GM23338 (cell line): ENCODE results near the gene CEMIP2. TPM values are rescaled to one million over a fixed set of nuclear protein-coding genes. Genes with fewer than 3 reads are reported as not detected.

Source experiments
- ATAC-seq: fragments of 200-7000 bp; cut with Tn5 transposase; 3 replicates; pipeline ENCODE4 v1.9.1; 2020
- DNase-seq: peaks from one replicate; pipeline ENCODE4 v3.0.0-alpha.2; 2015; ENCODE audit warnings: low spot score
- H2AFZ ChIP-seq: fragments of 200-600 bp; sonication (generic); 2 replicates; pipeline ENCODE4 v1.8.0; 2016; ENCODE audit warnings: antibody characterized with exemption, mild to moderate bottlenecking, moderate library complexity
- H3F3A ChIP-seq: fragments of 200-600 bp; sonication (generic); replicated peaks from 2 replicates; pipeline ENCODE4 v1.8.0; 2017; ENCODE audit warnings: antibody characterized with exemption, mixed run types, low read depth
- H3K27ac ChIP-seq: fragments of 200-600 bp; sonication (generic); 2 replicates; pipeline ENCODE4 v1.6.1; 2016; ENCODE audit warnings: low read depth
- H3K27me3 ChIP-seq: fragments of 200-600 bp; sonication (generic); 2 replicates; pipeline ENCODE4 v1.8.0; 2016; ENCODE audit warnings: mild to moderate bottlenecking, mixed run types, moderate library complexity; ENCODE audit not compliant: insufficient read depth
- H3K36me3 ChIP-seq: fragments of 200-600 bp; sonication (generic); 2 replicates; pipeline ENCODE4 v1.8.0; 2016; ENCODE audit warnings: mild to moderate bottlenecking; ENCODE audit not compliant: insufficient read depth
- H3K4me1 ChIP-seq: fragments of 200-600 bp; sonication (generic); 2 replicates; pipeline ENCODE4 v1.8.0; 2016; ENCODE audit warnings: mild to moderate bottlenecking, moderate library complexity; ENCODE audit not compliant: insufficient read depth
- H3K4me2 ChIP-seq: fragments of 200-600 bp; sonication (generic); 2 replicates; pipeline ENCODE4 v1.7.1; 2017; ENCODE audit warnings: mixed run types
- H3K4me3 ChIP-seq: fragments of 200-600 bp; sonication (generic); 2 replicates; pipeline ENCODE4 v1.6.1; 2016; ENCODE audit warnings: mixed run types
- H3K79me2 ChIP-seq: fragments of 200-600 bp; sonication (generic); replicated peaks from 2 replicates; pipeline ENCODE4 v1.8.0; 2017; ENCODE audit warnings: mild to moderate bottlenecking; ENCODE audit not compliant: insufficient read depth
- H3K9me2 ChIP-seq: fragments of 200-600 bp; sonication (generic); 2 replicates; pipeline ENCODE4 v1.8.0; 2017; ENCODE audit not compliant: insufficient read depth
- H4K20me1 ChIP-seq: fragments of 200-600 bp; sonication (generic); replicated peaks from 2 replicates; pipeline ENCODE4 v1.8.0; 2017; ENCODE audit warnings: mild to moderate bottlenecking; ENCODE audit not compliant: insufficient read depth
- H3K27ac Mint-ChIP-seq: 2 replicates; pipeline ENCODE4 v1.8.0; 2020; ENCODE audit warnings: inconsistent platforms, mild to moderate bottlenecking, moderate library complexity, mixed read lengths
- H3K27me3 Mint-ChIP-seq: 3 replicates; pipeline ENCODE4 v1.8.0; 2022; ENCODE audit warnings: low read depth, mild to moderate bottlenecking, moderate library complexity, mixed read lengths, inconsistent platforms; ENCODE audit not compliant: insufficient read depth, poor library complexity
- H3K36me3 Mint-ChIP-seq: 3 replicates; pipeline ENCODE4 v1.8.0; 2021; ENCODE audit warnings: low read depth, mild to moderate bottlenecking, inconsistent platforms, moderate library complexity, mixed read lengths
- H3K4me1 Mint-ChIP-seq: 3 replicates; pipeline ENCODE4 v1.8.0; 2020; ENCODE audit warnings: mild to moderate bottlenecking, inconsistent platforms, mixed read lengths
- H3K4me3 Mint-ChIP-seq: 3 replicates; pipeline ENCODE4 v1.8.0; 2021; ENCODE audit warnings: moderate library complexity, mild to moderate bottlenecking, inconsistent platforms, mixed read lengths
- H3K9me3 Mint-ChIP-seq: 3 replicates; pipeline ENCODE4 v1.8.0; 2020; ENCODE audit warnings: moderate library complexity, mild to moderate bottlenecking, inconsistent platforms, mixed read lengths
- CREB1 ChIP-seq: fragments of 250-450 bp; sonication (Bioruptor Pico); IDR thresholded peaks from 2 replicates; pipeline ENCODE4 v1.5.0; 2020; ENCODE audit warnings: low read depth, mild to moderate bottlenecking, moderate library complexity
- EZH2 ChIP-seq: fragments of 200-600 bp; sonication (generic); IDR thresholded peaks from one replicate; pipeline ENCODE4 v1.8.0; 2017; ENCODE audit warnings: antibody characterized with exemption, mild to moderate bottlenecking, low read depth; ENCODE audit not compliant: unreplicated experiment
- EZH2phosphoT487 ChIP-seq: fragments of 200-600 bp; sonication (generic); IDR thresholded peaks from one replicate; pipeline ENCODE4 v1.8.1; 2018; ENCODE audit warnings: antibody characterized with exemption; ENCODE audit not compliant: unreplicated experiment
- JUNB ChIP-seq: IDR thresholded peaks from one replicate; pipeline ENCODE4 v1.6.1; 2016; ENCODE audit warnings: antibody characterized with exemption; ENCODE audit not compliant: unreplicated experiment
- NANOG ChIP-seq: IDR thresholded peaks from 2 replicates; pipeline ENCODE4 v1.6.1; 2016; ENCODE audit warnings: antibody characterized with exemption, borderline replicate concordance
- STAT1 ChIP-seq: IDR thresholded peaks from one replicate; pipeline ENCODE4 v1.6.1; 2016; ENCODE audit warnings: antibody characterized with exemption; ENCODE audit not compliant: unreplicated experiment
- ZNF114 ChIP-seq: fragments of 250-450 bp; sonication (Bioruptor Pico); IDR thresholded peaks from 2 replicates; pipeline ENCODE4 v1.5.0; 2020; ENCODE audit warnings: mild to moderate bottlenecking, moderate library complexity
- ZNF331 ChIP-seq: fragments of 250-450 bp; sonication (Bioruptor Pico); IDR thresholded peaks from 2 replicates; pipeline ENCODE4 v1.5.0; 2020; ENCODE audit warnings: low read depth, mild to moderate bottlenecking, moderate library complexity
- long read RNA-seq: library from polyadenylated mRNA; unstranded; transcript quantifications from one replicate; pipeline ENCODE4 v2.0.0, GENCODE V29; 2020; ENCODE audit not compliant: unreplicated experiment
- polyA plus RNA-seq: library from polyadenylated mRNA; unstranded; fragments of >200 nt; fragmentation: Nextera tagmentation; extraction: Ambion mirVana; gene quantifications from 2 replicates; pipeline ENCODE4 v1.2.1, GENCODE V29; 2016
- total RNA-seq: library from RNA; depleted of rRNA; stranded (reverse); fragments of >200 nt; shearing (Covaris generic); gene quantifications from 2 replicates; pipeline ENCODE4 v1.2.3, GENCODE V29; 2014; rRNA removed
- TF ChIP-seq, protein P1 (sequence below): IDR thresholded peaks from one replicate; pipeline ENCODE4 v1.6.1; 2018; ENCODE audit warnings: antibody characterized with exemption; ENCODE audit not compliant: unreplicated experiment
- TF ChIP-seq, protein P2 (sequence below): IDR thresholded peaks from 2 replicates; pipeline ENCODE4 v1.6.1; 2016; ENCODE audit warnings: antibody characterized with exemption
- TF ChIP-seq, protein P3 (sequence below), 2 experiments: fragments of 200-600 bp in 1 of 2; sonication (generic) in 1 of 2; conservative IDR thresholded peaks; 2 replicates each; pipeline versions ENCODE4 v1.5.1 to v1.6.1; 2016 to 2017; ENCODE audit warnings: antibody characterized with exemption in 2 of 2, low read depth in 2 of 2, mild to moderate bottlenecking in 2 of 2, moderate library complexity in 1 of 2

Gene CEMIP2, protein sequence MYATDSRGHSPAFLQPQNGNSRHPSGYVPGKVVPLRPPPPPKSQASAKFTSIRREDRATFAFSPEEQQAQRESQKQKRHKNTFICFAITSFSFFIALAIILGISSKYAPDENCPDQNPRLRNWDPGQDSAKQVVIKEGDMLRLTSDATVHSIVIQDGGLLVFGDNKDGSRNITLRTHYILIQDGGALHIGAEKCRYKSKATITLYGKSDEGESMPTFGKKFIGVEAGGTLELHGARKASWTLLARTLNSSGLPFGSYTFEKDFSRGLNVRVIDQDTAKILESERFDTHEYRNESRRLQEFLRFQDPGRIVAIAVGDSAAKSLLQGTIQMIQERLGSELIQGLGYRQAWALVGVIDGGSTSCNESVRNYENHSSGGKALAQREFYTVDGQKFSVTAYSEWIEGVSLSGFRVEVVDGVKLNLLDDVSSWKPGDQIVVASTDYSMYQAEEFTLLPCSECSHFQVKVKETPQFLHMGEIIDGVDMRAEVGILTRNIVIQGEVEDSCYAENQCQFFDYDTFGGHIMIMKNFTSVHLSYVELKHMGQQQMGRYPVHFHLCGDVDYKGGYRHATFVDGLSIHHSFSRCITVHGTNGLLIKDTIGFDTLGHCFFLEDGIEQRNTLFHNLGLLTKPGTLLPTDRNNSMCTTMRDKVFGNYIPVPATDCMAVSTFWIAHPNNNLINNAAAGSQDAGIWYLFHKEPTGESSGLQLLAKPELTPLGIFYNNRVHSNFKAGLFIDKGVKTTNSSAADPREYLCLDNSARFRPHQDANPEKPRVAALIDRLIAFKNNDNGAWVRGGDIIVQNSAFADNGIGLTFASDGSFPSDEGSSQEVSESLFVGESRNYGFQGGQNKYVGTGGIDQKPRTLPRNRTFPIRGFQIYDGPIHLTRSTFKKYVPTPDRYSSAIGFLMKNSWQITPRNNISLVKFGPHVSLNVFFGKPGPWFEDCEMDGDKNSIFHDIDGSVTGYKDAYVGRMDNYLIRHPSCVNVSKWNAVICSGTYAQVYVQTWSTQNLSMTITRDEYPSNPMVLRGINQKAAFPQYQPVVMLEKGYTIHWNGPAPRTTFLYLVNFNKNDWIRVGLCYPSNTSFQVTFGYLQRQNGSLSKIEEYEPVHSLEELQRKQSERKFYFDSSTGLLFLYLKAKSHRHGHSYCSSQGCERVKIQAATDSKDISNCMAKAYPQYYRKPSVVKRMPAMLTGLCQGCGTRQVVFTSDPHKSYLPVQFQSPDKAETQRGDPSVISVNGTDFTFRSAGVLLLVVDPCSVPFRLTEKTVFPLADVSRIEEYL (N-terminal part only)
- total RNA-seq (70.4 and 76.7 TPM in 2 replicates), polyA plus RNA-seq (23.0 and 23.8 TPM in 2 replicates)
- long read RNA-seq, partial matches to known transcripts: 0 of 3 reads
- long read RNA-seq, other reads (novel, unspliced or antisense): 2 of 3 reads

DNA sequence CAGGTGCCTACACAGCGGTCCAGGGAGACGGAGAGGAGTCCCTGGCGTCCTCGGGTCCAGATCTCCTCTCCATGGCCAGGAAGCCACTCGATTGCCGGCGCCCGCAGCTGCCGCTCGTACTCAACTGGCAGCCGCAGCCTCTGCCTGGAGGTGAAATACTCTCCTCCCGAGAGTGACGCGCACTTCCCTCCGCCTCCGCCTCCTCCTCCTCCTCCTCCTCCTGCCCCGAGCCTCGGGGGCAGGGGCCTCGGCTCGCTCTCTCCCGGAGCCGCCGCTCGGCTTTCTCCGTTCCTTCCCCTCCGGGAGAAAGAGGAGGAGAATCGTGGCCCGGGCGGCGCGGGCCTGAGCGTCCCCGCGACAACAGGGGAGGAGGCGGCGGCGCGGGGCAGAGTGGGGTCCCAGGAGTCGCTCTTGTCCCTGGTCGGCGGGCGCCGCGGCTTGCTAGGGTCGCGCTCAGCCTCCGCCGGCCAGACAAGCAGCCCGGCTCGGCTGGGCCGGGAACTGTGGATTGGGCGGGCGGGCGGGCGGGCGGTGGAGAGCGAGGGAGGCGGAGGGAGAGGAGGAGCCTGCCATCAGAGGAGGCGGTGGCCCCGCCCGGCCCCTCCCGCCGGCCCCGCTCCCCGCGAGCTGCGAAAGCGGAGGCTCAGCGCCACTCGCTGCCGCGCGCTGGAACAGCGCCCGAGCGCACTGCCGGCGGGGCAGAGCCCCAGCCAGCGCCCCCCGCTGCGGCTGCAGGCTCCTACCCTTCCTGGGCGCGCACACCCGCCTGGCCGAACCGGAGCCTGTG is at the start of gene CEMIP2:
Gene CEMIP2, minus strand, starts transcription at position 126 of the 787 bp plus-strand sequence. CDS start 18,140 bp downstream, outside the sequence.
- Histone ChIP-seq H3K27me3 (peaks cover 4% of the 10 kb centered on the region; the same call in 1 of the 2 replicates), H3K79me2 (peaks cover 45% of the 10 kb centered on the region), H3K4me2 (peak within 1 kb of the TSS; percentile 99), H3K27ac (peak within 1 kb of the TSS; percentile 92), H3K4me1 (peaks cover 46% of the 10 kb centered on the region), H3F3A (peaks cover 14% of the 10 kb centered on the region; the same call in 1 of the 2 replicates), H3K4me3 (peak within 1 kb of the TSS; percentile 92), H2AFZ (peak within 1 kb of the TSS; percentile 86), H3K9me2 (no peaks in the 10 kb centered on the region), H4K20me1 (peaks cover 29% of the 10 kb centered on the region), H3K36me3 (no peaks in the 10 kb centered on the region)
- H3K4me3 Mint-ChIP-seq: peak within 1 kb of the TSS; percentile 92
- H3K4me1 Mint-ChIP-seq: peaks cover 37% of the 10 kb centered on the region
- peaks cover 15% of the 10 kb centered on the region for H3K27me3 Mint-ChIP-seq
- peak; percentile 77 for ATAC-seq
- H3K36me3 Mint-ChIP-seq: no peaks in the 10 kb centered on the region
- DNase-seq: peak; percentile 90
- H3K27ac Mint-ChIP-seq: peak within 1 kb of the TSS; percentile 60
- no peaks in the 10 kb centered on the region for H3K9me3 Mint-ChIP-seq
- TF ChIP-seq ZNF331 (CRISPR knock-in tag): no peak
- TF ChIP-seq, protein P1, sequence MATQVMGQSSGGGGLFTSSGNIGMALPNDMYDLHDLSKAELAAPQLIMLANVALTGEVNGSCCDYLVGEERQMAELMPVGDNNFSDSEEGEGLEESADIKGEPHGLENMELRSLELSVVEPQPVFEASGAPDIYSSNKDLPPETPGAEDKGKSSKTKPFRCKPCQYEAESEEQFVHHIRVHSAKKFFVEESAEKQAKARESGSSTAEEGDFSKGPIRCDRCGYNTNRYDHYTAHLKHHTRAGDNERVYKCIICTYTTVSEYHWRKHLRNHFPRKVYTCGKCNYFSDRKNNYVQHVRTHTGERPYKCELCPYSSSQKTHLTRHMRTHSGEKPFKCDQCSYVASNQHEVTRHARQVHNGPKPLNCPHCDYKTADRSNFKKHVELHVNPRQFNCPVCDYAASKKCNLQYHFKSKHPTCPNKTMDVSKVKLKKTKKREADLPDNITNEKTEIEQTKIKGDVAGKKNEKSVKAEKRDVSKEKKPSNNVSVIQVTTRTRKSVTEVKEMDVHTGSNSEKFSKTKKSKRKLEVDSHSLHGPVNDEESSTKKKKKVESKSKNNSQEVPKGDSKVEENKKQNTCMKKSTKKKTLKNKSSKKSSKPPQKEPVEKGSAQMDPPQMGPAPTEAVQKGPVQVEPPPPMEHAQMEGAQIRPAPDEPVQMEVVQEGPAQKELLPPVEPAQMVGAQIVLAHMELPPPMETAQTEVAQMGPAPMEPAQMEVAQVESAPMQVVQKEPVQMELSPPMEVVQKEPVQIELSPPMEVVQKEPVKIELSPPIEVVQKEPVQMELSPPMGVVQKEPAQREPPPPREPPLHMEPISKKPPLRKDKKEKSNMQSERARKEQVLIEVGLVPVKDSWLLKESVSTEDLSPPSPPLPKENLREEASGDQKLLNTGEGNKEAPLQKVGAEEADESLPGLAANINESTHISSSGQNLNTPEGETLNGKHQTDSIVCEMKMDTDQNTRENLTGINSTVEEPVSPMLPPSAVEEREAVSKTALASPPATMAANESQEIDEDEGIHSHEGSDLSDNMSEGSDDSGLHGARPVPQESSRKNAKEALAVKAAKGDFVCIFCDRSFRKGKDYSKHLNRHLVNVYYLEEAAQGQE: no peak
- no peak for TF ChIP-seq EZH2
- TF ChIP-seq EZH2phosphoT487: no peak
- TF ChIP-seq, protein P2, sequence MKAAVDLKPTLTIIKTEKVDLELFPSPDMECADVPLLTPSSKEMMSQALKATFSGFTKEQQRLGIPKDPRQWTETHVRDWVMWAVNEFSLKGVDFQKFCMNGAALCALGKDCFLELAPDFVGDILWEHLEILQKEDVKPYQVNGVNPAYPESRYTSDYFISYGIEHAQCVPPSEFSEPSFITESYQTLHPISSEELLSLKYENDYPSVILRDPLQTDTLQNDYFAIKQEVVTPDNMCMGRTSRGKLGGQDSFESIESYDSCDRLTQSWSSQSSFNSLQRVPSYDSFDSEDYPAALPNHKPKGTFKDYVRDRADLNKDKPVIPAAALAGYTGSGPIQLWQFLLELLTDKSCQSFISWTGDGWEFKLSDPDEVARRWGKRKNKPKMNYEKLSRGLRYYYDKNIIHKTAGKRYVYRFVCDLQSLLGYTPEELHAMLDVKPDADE: no peak; the same call in 1 of the 2 replicates
- no peak for TF ChIP-seq STAT1
- no peak for TF ChIP-seq NANOG
- no peak for TF ChIP-seq ZNF114
- TF ChIP-seq, protein P3, sequence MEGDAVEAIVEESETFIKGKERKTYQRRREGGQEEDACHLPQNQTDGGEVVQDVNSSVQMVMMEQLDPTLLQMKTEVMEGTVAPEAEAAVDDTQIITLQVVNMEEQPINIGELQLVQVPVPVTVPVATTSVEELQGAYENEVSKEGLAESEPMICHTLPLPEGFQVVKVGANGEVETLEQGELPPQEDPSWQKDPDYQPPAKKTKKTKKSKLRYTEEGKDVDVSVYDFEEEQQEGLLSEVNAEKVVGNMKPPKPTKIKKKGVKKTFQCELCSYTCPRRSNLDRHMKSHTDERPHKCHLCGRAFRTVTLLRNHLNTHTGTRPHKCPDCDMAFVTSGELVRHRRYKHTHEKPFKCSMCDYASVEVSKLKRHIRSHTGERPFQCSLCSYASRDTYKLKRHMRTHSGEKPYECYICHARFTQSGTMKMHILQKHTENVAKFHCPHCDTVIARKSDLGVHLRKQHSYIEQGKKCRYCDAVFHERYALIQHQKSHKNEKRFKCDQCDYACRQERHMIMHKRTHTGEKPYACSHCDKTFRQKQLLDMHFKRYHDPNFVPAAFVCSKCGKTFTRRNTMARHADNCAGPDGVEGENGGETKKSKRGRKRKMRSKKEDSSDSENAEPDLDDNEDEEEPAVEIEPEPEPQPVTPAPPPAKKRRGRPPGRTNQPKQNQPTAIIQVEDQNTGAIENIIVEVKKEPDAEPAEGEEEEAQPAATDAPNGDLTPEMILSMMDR (conservative IDR thresholded peaks at IDR 0.05; ENCODE audit: low read depth in 2 of 2): peak in 1 of 2 experiments; percentile 77; a peak in 2 of 4 replicates
- TF ChIP-seq JUNB: no peak
- peak; percentile 61; the same call in 1 of the 2 replicates for TF ChIP-seq CREB1 (CRISPR knock-in tag)
